Glutamatergic neuron (in vitro differentiated cells): ENCODE results near the gene CNOT1. TPM values are rescaled to one million over a fixed set of nuclear protein-coding genes. Genes with fewer than 3 reads are reported as not detected.

ENCODE experiments used
- DNase-seq: peaks from one replicate; pipeline ENCODE4 v3.0.0; 2022
- H3K27ac Mint-ChIP-seq: one replicate; pipeline ENCODE4 v1.8.0; 2020; ENCODE audit warnings: mild to moderate bottlenecking, mixed read lengths, inconsistent platforms; ENCODE audit not compliant: unreplicated experiment
- H3K27me3 Mint-ChIP-seq: one replicate; pipeline ENCODE4 v1.8.0; 2020; ENCODE audit warnings: mild to moderate bottlenecking, moderate library complexity, mixed read lengths, inconsistent platforms; ENCODE audit not compliant: unreplicated experiment
- H3K36me3 Mint-ChIP-seq: one replicate; pipeline ENCODE4 v1.8.0; 2020; ENCODE audit warnings: mild to moderate bottlenecking, mixed read lengths, inconsistent platforms; ENCODE audit not compliant: unreplicated experiment
- H3K4me1 Mint-ChIP-seq: one replicate; pipeline ENCODE4 v1.8.0; 2020; ENCODE audit warnings: mild to moderate bottlenecking, low read depth, mixed read lengths, inconsistent platforms; ENCODE audit not compliant: unreplicated experiment
- H3K4me3 Mint-ChIP-seq: one replicate; pipeline ENCODE4 v1.8.0; 2020; ENCODE audit warnings: mild to moderate bottlenecking, mixed read lengths, inconsistent platforms; ENCODE audit not compliant: unreplicated experiment
- H3K9me3 Mint-ChIP-seq: one replicate; pipeline ENCODE4 v1.8.0; 2020; ENCODE audit warnings: mild to moderate bottlenecking, moderate library complexity, mixed read lengths, inconsistent platforms; ENCODE audit not compliant: unreplicated experiment
- total RNA-seq: library from RNA; stranded (reverse); fragmentation: NEBNext Ultra II Directional; extraction: Animal tissue kit (Norgen Biotek cat#: 25700); gene quantifications from one replicate; pipeline ENCODE4 v1.2.1, GENCODE V29; 2021; ENCODE audit not compliant: unreplicated experiment
- TF ChIP-seq, protein P1 (sequence below): fragments of 200-600 bp; sonication (generic); IDR thresholded peaks from one replicate; pipeline ENCODE4 v1.5.0; 2021; ENCODE audit not compliant: partially characterized antibody, unreplicated experiment

The CNOT1 gene
- total RNA-seq, 1 donor from 2014 or later, result 165 TPM

DNA sequence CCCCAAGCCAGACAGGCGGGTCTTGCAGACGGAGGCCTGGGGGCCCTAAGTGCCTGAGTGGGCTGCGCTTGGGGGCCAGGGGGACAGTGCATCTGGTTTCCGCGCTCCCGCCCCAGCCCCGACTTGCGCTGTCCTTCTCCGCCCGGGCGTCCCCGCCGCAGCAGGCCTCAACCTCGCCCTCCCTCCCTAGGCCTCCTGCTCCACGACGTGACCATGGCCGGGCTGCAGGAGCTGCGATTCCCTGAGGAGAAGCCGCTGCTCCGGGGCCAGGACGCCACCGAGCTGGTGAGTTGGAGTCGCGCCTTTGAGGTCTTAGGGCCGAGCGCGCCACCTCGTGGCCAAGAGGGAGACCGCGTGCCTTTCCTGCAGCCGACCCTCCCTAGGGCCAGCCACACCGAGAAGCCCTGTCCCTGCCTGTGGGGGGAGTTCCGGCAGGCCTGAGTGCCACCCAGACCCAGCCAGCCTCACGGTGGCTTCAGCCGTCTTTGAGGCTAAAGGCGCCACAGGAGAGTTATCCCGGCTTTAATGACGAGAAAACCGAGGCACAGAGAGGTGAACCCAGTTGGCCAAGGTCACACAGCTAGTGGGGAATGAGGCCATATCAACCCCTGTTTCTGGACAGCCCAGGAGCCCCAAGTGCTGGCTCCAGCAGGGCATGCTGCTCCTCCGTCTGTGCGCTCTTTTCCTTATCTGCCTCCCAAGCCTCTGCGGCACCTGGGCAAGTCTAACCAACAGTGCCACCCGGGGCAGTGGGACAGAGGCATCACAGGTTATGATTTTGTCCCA lies 141.9 kb downstream of the CNOT1 start:
- H3K4me1 Mint-ChIP-seq, result peaks cover 28% of the 10 kb centered on the region

DNA sequence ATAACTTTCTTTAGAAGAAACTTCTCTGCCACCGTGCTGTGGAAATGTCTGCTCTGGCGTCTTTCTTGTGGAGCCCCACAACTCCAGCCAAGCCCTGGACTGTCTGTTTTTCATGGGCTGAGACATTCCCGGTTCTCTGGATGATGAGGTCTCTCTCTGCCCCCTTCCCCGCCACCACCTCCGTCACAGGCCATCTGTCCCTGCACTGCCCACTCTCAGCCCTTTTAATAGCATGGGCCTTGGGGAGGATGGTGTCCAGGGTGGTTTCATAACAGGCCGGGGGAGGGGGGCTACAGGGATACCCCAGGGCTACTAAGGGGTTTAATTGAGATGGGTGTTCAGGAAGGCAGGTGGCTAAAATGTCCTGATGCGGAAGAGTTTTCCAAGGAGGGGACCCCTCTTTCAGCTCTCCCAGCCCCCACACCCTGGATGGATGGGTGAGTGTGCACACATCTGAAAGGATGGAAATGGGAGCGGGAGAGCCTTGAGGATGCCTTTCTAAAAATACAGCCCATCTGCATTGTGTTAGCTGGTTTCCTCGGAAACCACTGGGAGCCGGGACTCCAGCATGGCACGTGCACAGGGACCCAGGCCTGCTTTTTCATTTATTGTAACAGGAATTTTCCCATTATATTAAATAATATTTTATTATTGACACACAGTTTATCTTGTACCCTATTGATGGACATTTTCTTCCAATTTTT lies 144.3 kb downstream of the CNOT1 start:
- H3K27me3 Mint-ChIP-seq, result peaks cover 7% of the 10 kb centered on the region
- H3K27ac Mint-ChIP-seq, result peak overlapping the region; percentile 48
- peaks cover 4% of the 10 kb centered on the region for H3K9me3 Mint-ChIP-seq
- H3K4me3 Mint-ChIP-seq, result peak overlapping the region; percentile 30
- TF ChIP-seq, protein P1, sequence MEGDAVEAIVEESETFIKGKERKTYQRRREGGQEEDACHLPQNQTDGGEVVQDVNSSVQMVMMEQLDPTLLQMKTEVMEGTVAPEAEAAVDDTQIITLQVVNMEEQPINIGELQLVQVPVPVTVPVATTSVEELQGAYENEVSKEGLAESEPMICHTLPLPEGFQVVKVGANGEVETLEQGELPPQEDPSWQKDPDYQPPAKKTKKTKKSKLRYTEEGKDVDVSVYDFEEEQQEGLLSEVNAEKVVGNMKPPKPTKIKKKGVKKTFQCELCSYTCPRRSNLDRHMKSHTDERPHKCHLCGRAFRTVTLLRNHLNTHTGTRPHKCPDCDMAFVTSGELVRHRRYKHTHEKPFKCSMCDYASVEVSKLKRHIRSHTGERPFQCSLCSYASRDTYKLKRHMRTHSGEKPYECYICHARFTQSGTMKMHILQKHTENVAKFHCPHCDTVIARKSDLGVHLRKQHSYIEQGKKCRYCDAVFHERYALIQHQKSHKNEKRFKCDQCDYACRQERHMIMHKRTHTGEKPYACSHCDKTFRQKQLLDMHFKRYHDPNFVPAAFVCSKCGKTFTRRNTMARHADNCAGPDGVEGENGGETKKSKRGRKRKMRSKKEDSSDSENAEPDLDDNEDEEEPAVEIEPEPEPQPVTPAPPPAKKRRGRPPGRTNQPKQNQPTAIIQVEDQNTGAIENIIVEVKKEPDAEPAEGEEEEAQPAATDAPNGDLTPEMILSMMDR, result no peak
- H3K4me1 Mint-ChIP-seq, result peaks cover 22% of the 10 kb centered on the region
- no peaks in the 10 kb centered on the region for H3K36me3 Mint-ChIP-seq
- DNase-seq, result no peak

More for the DNA sequence above, 141.9 kb downstream of the CNOT1 start:
- Mint-ChIP-seq H3K9me3 (peaks cover 4% of the 10 kb centered on the region), H3K27ac (no peak overlapping the region), H3K27me3 (peaks cover 6% of the 10 kb centered on the region), H3K36me3 (no peaks in the 10 kb centered on the region), H3K4me3 (no peak overlapping the region)
- DNase-seq, result peak; percentile 95
- TF ChIP-seq, protein P1, result peak; percentile 91

DNA sequence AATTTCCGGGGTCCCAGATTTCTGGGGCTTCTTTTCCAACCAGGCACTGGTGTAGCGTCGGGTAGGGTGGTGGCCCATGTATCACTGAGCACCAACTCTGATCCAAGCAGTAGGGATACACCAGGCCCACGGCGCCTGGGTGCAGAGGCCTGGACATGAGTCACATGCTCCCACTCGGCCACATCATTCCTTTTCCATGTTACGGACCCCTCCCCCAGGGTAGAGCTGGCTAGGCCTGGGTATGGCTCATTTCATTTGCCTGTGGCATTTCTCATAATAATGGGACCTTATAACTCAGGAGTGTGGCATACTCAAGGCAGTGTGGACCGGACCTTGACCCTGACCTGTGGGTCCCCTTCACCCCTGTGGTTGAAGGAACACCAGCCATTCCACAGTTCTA lies 147.7 kb downstream of the CNOT1 start:
- Mint-ChIP-seq H3K9me3 (no peaks in the 10 kb centered on the region), H3K4me3 (no peak overlapping the region), H3K36me3 (no peaks in the 10 kb centered on the region), H3K4me1 (peaks cover 28% of the 10 kb centered on the region), H3K27me3 (peaks cover 3% of the 10 kb centered on the region), H3K27ac (no peak overlapping the region)
- DNase-seq, result no peak
- TF ChIP-seq, protein P1, result no peak

DNA sequence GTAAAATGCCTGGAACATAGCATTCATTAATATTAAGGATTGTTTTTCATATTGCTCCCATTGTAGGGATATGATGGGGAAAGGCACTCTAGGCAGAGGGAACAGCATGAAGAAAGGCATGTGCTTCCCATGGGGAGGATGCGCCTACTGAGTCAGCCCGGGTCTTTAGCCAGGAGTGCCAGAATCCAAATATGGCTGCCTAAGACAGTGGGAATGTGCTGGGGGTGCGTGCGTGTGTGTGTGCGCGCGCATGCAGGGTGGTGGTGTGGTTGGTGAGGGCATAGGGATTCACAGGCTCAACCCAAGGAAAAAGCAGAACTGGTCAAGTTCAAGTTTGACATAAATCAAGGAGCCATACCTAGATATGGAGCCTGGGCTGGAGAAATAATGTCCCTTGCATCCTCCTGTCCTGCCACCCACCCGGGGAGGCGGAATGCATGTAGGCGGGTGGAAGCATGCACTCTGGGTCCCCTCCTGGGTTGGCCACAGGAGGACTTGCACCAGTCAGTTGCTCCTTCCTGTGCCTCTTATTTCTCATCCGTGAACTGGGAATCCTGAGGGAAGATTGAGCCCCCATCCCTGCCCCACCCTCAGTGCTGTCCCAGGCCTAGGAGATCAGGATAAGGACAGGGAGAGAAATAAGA lies 148.3 kb downstream of the CNOT1 start:
- H3K27me3 Mint-ChIP-seq, result peaks cover 1% of the 10 kb centered on the region
- no peak for DNase-seq
- H3K4me1 Mint-ChIP-seq, result peaks cover 25% of the 10 kb centered on the region
- no peak overlapping the region for H3K27ac Mint-ChIP-seq
- H3K9me3 Mint-ChIP-seq, result no peaks in the 10 kb centered on the region
- H3K36me3 Mint-ChIP-seq, result no peaks in the 10 kb centered on the region
- H3K4me3 Mint-ChIP-seq, result no peak overlapping the region
- TF ChIP-seq, protein P1, result no peak
